Parathyroid adenoma (tissue), 2 donors: ENCODE data around the gene CDH20.

Experiments
- H2AFZ ChIP-seq: fragments of 300-600 bp; sonication (generic); one replicate; pipeline ENCODE4 v1.7.0; 2017; ENCODE audit warnings: antibody characterized with exemption, mild to moderate bottlenecking
- H3K27ac ChIP-seq: fragments of 300-600 bp; sonication (generic); one replicate; pipeline ENCODE4 v1.7.0; 2017
- H3K27me3 ChIP-seq: fragments of 300-600 bp; sonication (generic); one replicate; pipeline ENCODE4 v1.7.0; 2017; ENCODE audit warnings: low read length; ENCODE audit not compliant: control insufficient read depth, insufficient read depth
- H3K36me3 ChIP-seq: fragments of 300-600 bp; sonication (generic); one replicate; pipeline ENCODE4 v1.7.0; 2017; ENCODE audit warnings: low read length; ENCODE audit not compliant: control insufficient read depth, insufficient read depth
- H3K4me1 ChIP-seq: fragments of 300-600 bp; sonication (generic); one replicate; pipeline ENCODE4 v1.7.0; 2017; ENCODE audit warnings: control low read depth
- H3K4me2 ChIP-seq: fragments of 300-600 bp; sonication (generic); one replicate; pipeline ENCODE4 v1.7.0; 2017; ENCODE audit warnings: low read length
- H3K4me3 ChIP-seq: fragments of 300-600 bp; sonication (generic); one replicate; pipeline ENCODE4 v1.7.0; 2017; ENCODE audit warnings: low read depth, low read length
- H3K79me2 ChIP-seq: fragments of 300-600 bp; sonication (generic); one replicate; pipeline ENCODE4 v1.7.0; 2017; ENCODE audit warnings: control low read depth
- H3K9ac ChIP-seq: fragments of 300-600 bp; sonication (generic); one replicate; pipeline ENCODE4 v1.7.0; 2017; ENCODE audit warnings: mild to moderate bottlenecking
- H3K9me3 ChIP-seq: fragments of 300-600 bp; sonication (generic); one replicate; pipeline ENCODE4 v1.7.0; 2017; ENCODE audit warnings: low read length; ENCODE audit not compliant: control insufficient read depth
- TF ChIP-seq, protein P1 (sequence below): fragments of 300-600 bp; sonication (generic); IDR thresholded peaks from one replicate; pipeline ENCODE4 v1.7.0; 2017; ENCODE audit warnings: antibody characterized with exemption, mild to moderate bottlenecking
- donor health status: primary hyperparathyroidism.

The CDH20 gene

GRCh38 chr18:61333746-61334490 lies 688 bp downstream of the CDH20 start:
- peak overlapping the region; percentile 28 for H3K4me2 ChIP-seq
- H3K27me3 ChIP-seq, result no peaks in the 10 kb centered on the region
- H3K9me3 ChIP-seq, result no peaks in the 10 kb centered on the region
- H3K27ac ChIP-seq, result no peak overlapping the region
- H3K4me1 ChIP-seq, result no peaks in the 10 kb centered on the region
- H2AFZ ChIP-seq, result no peak overlapping the region
- no peak overlapping the region for H3K9ac ChIP-seq
- H3K79me2 ChIP-seq, result no peaks in the 10 kb centered on the region
- H3K4me3 ChIP-seq, result no peak overlapping the region
- no peaks in the 10 kb centered on the region for H3K36me3 ChIP-seq
- TF ChIP-seq, protein P1, sequence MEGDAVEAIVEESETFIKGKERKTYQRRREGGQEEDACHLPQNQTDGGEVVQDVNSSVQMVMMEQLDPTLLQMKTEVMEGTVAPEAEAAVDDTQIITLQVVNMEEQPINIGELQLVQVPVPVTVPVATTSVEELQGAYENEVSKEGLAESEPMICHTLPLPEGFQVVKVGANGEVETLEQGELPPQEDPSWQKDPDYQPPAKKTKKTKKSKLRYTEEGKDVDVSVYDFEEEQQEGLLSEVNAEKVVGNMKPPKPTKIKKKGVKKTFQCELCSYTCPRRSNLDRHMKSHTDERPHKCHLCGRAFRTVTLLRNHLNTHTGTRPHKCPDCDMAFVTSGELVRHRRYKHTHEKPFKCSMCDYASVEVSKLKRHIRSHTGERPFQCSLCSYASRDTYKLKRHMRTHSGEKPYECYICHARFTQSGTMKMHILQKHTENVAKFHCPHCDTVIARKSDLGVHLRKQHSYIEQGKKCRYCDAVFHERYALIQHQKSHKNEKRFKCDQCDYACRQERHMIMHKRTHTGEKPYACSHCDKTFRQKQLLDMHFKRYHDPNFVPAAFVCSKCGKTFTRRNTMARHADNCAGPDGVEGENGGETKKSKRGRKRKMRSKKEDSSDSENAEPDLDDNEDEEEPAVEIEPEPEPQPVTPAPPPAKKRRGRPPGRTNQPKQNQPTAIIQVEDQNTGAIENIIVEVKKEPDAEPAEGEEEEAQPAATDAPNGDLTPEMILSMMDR, result no peak

GRCh38 chr18:61334491-61334850 lies 1.2 kb downstream of the CDH20 start:
- Histone ChIP-seq H3K27ac (no peak overlapping the region), H3K9ac (no peak overlapping the region), H3K4me1 (no peaks in the 10 kb centered on the region), H3K79me2 (no peaks in the 10 kb centered on the region), H3K9me3 (no peaks in the 10 kb centered on the region), H2AFZ (no peak overlapping the region), H3K27me3 (no peaks in the 10 kb centered on the region), H3K36me3 (no peaks in the 10 kb centered on the region), H3K4me2 (peak overlapping the region; percentile 28), H3K4me3 (no peak overlapping the region)
- TF ChIP-seq, protein P1, result no peak

DNA sequence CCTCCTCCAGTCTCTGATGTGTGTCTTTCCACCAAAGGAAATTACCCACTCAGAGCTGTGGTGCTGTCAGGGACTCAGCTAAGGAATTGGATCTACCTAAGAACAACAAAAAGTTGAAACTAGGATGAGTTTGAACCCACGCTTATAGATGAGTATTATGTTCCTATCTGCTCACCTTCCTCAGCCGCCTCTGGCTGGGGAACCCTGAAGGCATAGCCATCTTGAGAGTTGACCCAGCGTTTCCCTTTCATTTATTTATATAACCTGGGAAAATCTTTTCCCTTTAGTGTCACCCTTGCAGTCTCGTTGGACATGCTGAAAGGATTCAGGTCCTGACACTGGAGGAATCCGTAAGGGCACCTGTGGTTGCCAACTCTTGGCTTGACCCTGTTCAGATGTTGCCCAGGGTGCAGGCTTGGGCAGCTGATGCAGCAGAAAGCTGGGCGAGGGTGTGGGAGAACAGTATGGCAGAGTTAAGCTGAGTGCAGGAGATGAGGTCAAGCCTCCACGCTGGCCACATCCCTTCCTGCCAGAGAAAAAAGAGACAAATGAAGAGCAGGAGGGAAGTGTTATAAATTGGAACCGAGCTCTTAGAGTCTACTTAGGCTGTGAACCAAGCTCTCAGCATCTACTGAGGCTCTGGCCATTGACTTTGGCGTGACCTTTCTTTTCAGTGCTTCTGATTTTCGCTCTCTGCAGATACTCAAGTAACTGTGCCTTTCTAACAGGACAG lies 1.9 kb downstream of the CDH20 start:
- no peaks in the 10 kb centered on the region for H3K9me3 ChIP-seq
- no peaks in the 10 kb centered on the region for H3K36me3 ChIP-seq
- H3K4me2 ChIP-seq, result no peak overlapping the region
- TF ChIP-seq, protein P1, result no peak
- H3K4me3 ChIP-seq, result no peak overlapping the region
- H3K27me3 ChIP-seq, result no peaks in the 10 kb centered on the region
- H3K79me2 ChIP-seq, result no peaks in the 10 kb centered on the region
- H3K9ac ChIP-seq, result no peak overlapping the region
- H3K4me1 ChIP-seq, result no peaks in the 10 kb centered on the region
- no peak overlapping the region for H2AFZ ChIP-seq
- no peak overlapping the region for H3K27ac ChIP-seq

- TF ChIP-seq, protein P1, result no peak
Measured at GRCh38 chr18:61335684-61336555, 2.7 kb downstream of the CDH20 start.

More at GRCh38 chr18:61335684-61336555, 2.7 kb downstream of the CDH20 start:
- Histone ChIP-seq H3K9ac (no peak overlapping the region), H3K36me3 (no peaks in the 10 kb centered on the region), H3K9me3 (no peaks in the 10 kb centered on the region), H2AFZ (no peak overlapping the region), H3K4me3 (no peak overlapping the region), H3K27me3 (no peaks in the 10 kb centered on the region), H3K27ac (no peak overlapping the region), H3K4me1 (no peaks in the 10 kb centered on the region), H3K4me2 (no peak overlapping the region), H3K79me2 (no peaks in the 10 kb centered on the region)
